Muscle of leg (tissue), 16 donors: ENCODE results near the gene ITGAV. TPM values are rescaled to one million over a fixed set of nuclear protein-coding genes. Genes with fewer than 3 reads are reported as not detected.

Source experiments
- DNase-seq: peaks from one replicate; pipeline ENCODE4 v3.0.0; 2013
- H3K27ac ChIP-seq: one replicate; pipeline ENCODE4 v1.5.1; 2013; ENCODE audit warnings: mild to moderate bottlenecking, low read length, control low read depth
- H3K27me3 ChIP-seq: one replicate; pipeline ENCODE4 v1.6.1; 2013; ENCODE audit warnings: low read length; ENCODE audit not compliant: control insufficient read depth, insufficient read depth
- H3K36me3 ChIP-seq: one replicate; pipeline ENCODE4 v1.6.1; 2013; ENCODE audit warnings: low read length; ENCODE audit not compliant: control insufficient read depth, insufficient read depth
- H3K4me1 ChIP-seq: one replicate; pipeline ENCODE4 v1.6.1; 2013; ENCODE audit warnings: low read length; ENCODE audit not compliant: control insufficient read depth, insufficient read depth
- H3K4me3 ChIP-seq: one replicate; pipeline ENCODE4 v1.5.1; 2013; ENCODE audit warnings: low read length, control low read depth
- H3K9me3 ChIP-seq: replicated peaks from 2 replicates; pipeline ENCODE4 v1.6.1; 2013; ENCODE audit warnings: low read depth, low read length; ENCODE audit not compliant: control insufficient read depth
- WGBS: methylation state at CpG from one replicate; pipeline ENCODE4 v1.1.5; 2013; ENCODE audit warnings: missing lambda C conversion rate; ENCODE audit not compliant: insufficient coverage; 5-methylcytosine and 5-hydroxymethylcytosine counted together
- long read RNA-seq, 11 donors: transcript quantifications; one replicate each; lab custom pipeline, GENCODE V29; 2026
- polyA plus RNA-seq, 8 donors: library from polyadenylated mRNA; unstranded; fragments of 120-200 nt; gene quantifications; one replicate each; pipeline versions ENCODE4 v1.2.1 to v1.2.3, GENCODE V29; 2013; ENCODE audit warnings: inconsistent platforms in 1 of 8, low replicate concordance in 1 of 8; ENCODE audit not compliant: insufficient read length in 8 of 8, insufficient read depth in 1 of 8
- total RNA-seq: library from RNA; stranded (reverse); fragments of 120-200 nt; gene quantifications from one replicate; pipeline ENCODE4 v1.2.4, GENCODE V29; 2013

Gene ITGAV
- total RNA-seq (47.1 TPM), polyA plus RNA-seq (10 to 100 TPM; 18.1 to 46.8 (median 25.6) TPM)
- long read RNA-seq, donor 1, full-length matches to known transcripts = 1 of 10 reads
- long read RNA-seq, donor 1, partial matches to known transcripts = 9 of 10 reads
- long read RNA-seq, donor 1, other reads (novel, unspliced or antisense) = 0 of 10 reads
- long read RNA-seq, donor 2 = 0 reads
- long read RNA-seq, donor 3 = 0 reads
- long read RNA-seq, donor 4, full-length matches to known transcripts = 4 of 9 reads
- long read RNA-seq, donor 4, partial matches to known transcripts = 5 of 9 reads
- long read RNA-seq, donor 4, other reads (novel, unspliced or antisense) = 0 of 9 reads
- long read RNA-seq, donor 5, full-length matches to known transcripts = 4 of 23 reads
- long read RNA-seq, donor 5, partial matches to known transcripts = 19 of 23 reads
- long read RNA-seq, donor 5, other reads (novel, unspliced or antisense) = 0 of 23 reads
- long read RNA-seq, donor 6, full-length matches to known transcripts = 3 of 3 reads
- long read RNA-seq, donor 6, partial matches to known transcripts = 0 of 3 reads
- long read RNA-seq, donor 6, other reads (novel, unspliced or antisense) = 0 of 3 reads
- long read RNA-seq, donor 7, full-length matches to known transcripts = 1 of 1 reads
- long read RNA-seq, donor 7, partial matches to known transcripts = 0 of 1 reads
- long read RNA-seq, donor 7, other reads (novel, unspliced or antisense) = 0 of 1 reads
- long read RNA-seq, donor 8, full-length matches to known transcripts = 3 of 3 reads
- long read RNA-seq, donor 8, partial matches to known transcripts = 0 of 3 reads
- long read RNA-seq, donor 8, other reads (novel, unspliced or antisense) = 0 of 3 reads
- long read RNA-seq, donor 9, full-length matches to known transcripts = 3 of 3 reads
- long read RNA-seq, donor 9, partial matches to known transcripts = 0 of 3 reads
- long read RNA-seq, donor 9, other reads (novel, unspliced or antisense) = 0 of 3 reads
- long read RNA-seq, donor 10, full-length matches to known transcripts = 1 of 23 reads
- long read RNA-seq, donor 10, partial matches to known transcripts = 22 of 23 reads
- long read RNA-seq, donor 10, other reads (novel, unspliced or antisense) = 0 of 23 reads
- long read RNA-seq, donor 11, full-length matches to known transcripts = 3 of 3 reads
- long read RNA-seq, donor 11, partial matches to known transcripts = 0 of 3 reads
- long read RNA-seq, donor 11, other reads (novel, unspliced or antisense) = 0 of 3 reads

- peak; percentile 97 for DNase-seq
- peaks cover 3% of the 10 kb centered on the region for H3K4me1 ChIP-seq
- H3K9me3 ChIP-seq = no peaks in the 10 kb centered on the region
- no peaks in the 10 kb centered on the region for H3K27me3 ChIP-seq
- H3K4me3 ChIP-seq = peak within 1 kb of the TSS; percentile 79
- H3K36me3 ChIP-seq = no peaks in the 10 kb centered on the region
- WGBS = under 1% methylated on average over 71 of the region's 71 CpGs
- peak within 1 kb of the TSS; percentile 94 for H3K27ac ChIP-seq
These were observed at the start of gene ITGAV for GRCh38 chr2:186589612-186590349. TSS of gene ITGAV (plus strand) at chr2:186590056. CDS start at chr2:186590339, 283 bp downstream.

- Histone ChIP-seq H3K4me1 (no peaks in the 10 kb centered on the region), H3K27ac (no peak overlapping the region), H3K4me3 (no peak overlapping the region), H3K27me3 (no peaks in the 10 kb centered on the region), H3K36me3 (no peaks in the 10 kb centered on the region), H3K9me3 (no peaks in the 10 kb centered on the region)
- WGBS = 82% methylated on average over 2 of the region's 4 CpGs
- DNase-seq = no peak
These were observed 48.9 kb upstream of the ITGAV start for GRCh38 chr2:186540941-186541340.

- WGBS = 93% methylated on average over 3 of the region's 4 CpGs
- H3K27ac ChIP-seq = no peak overlapping the region
These were observed 47.9 kb upstream of the ITGAV start for GRCh38 chr2:186542002-186542401.

GRCh38 chr2:186543561-186544131 lies 46.2 kb upstream of the ITGAV start:
- no peaks in the 10 kb centered on the region for H3K27me3 ChIP-seq
- WGBS = no CpG with 5 or more reads among the region's 3 CpGs
- H3K9me3 ChIP-seq = no peaks in the 10 kb centered on the region
- H3K4me3 ChIP-seq = no peak overlapping the region
- H3K36me3 ChIP-seq = no peaks in the 10 kb centered on the region
- no peak for DNase-seq
- H3K27ac ChIP-seq = no peak overlapping the region
- H3K4me1 ChIP-seq = no peaks in the 10 kb centered on the region

More at GRCh38 chr2:186542002-186542401, 47.9 kb upstream of the ITGAV start:
- Histone ChIP-seq H3K9me3 (no peaks in the 10 kb centered on the region), H3K27me3 (no peaks in the 10 kb centered on the region), H3K36me3 (no peaks in the 10 kb centered on the region), H3K4me3 (no peak overlapping the region), H3K4me1 (no peaks in the 10 kb centered on the region)
- DNase-seq = no peak

- no peak overlapping the region for H3K4me3 ChIP-seq
- WGBS = 25% methylated on average over 1 of the region's 1 CpG
- no peaks in the 10 kb centered on the region for H3K27me3 ChIP-seq
- no peaks in the 10 kb centered on the region for H3K4me1 ChIP-seq
- no peak for DNase-seq
- no peak overlapping the region for H3K27ac ChIP-seq
- H3K36me3 ChIP-seq = no peaks in the 10 kb centered on the region
- H3K9me3 ChIP-seq = no peaks in the 10 kb centered on the region
These were observed 45.6 kb upstream of the ITGAV start for GRCh38 chr2:186544255-186544675.

- H3K4me3 ChIP-seq = no peak overlapping the region
- H3K36me3 ChIP-seq = no peaks in the 10 kb centered on the region
- no peak for DNase-seq
- no peaks in the 10 kb centered on the region for H3K9me3 ChIP-seq
- H3K27ac ChIP-seq = no peak overlapping the region
- no peaks in the 10 kb centered on the region for H3K27me3 ChIP-seq
- 0% methylated on average over 1 of the region's 1 CpG for WGBS
- no peaks in the 10 kb centered on the region for H3K4me1 ChIP-seq
These were observed 43.0 kb upstream of the ITGAV start for GRCh38 chr2:186546846-186547245.

- no peak for DNase-seq
These were observed 38.4 kb upstream of the ITGAV start for GRCh38 chr2:186551323-186552050.

GRCh38 chr2:186554429-186554828 lies 35.4 kb upstream of the ITGAV start:
- no peak for DNase-seq
- no CpG with 5 or more reads among the region's 1 CpG for WGBS
- Histone ChIP-seq H3K27ac (no peak overlapping the region), H3K36me3 (no peaks in the 10 kb centered on the region), H3K4me3 (no peak overlapping the region), H3K27me3 (no peaks in the 10 kb centered on the region), H3K9me3 (no peaks in the 10 kb centered on the region), H3K4me1 (no peaks in the 10 kb centered on the region)

More at GRCh38 chr2:186551323-186552050, 38.4 kb upstream of the ITGAV start:
- Histone ChIP-seq H3K27me3 (no peaks in the 10 kb centered on the region), H3K9me3 (no peaks in the 10 kb centered on the region), H3K4me3 (no peak overlapping the region), H3K27ac (no peak overlapping the region), H3K4me1 (no peaks in the 10 kb centered on the region), H3K36me3 (no peaks in the 10 kb centered on the region)
- WGBS = no CpG with 5 or more reads among the region's 8 CpGs
